DOHH2 (cell line): ENCODE results near the gene AGT.

Experiments used
- H3F3A ChIP-seq: fragments of 200-600 bp; sonication (generic), shearing (Covaris generic); 2 replicates; pipeline ENCODE4 v1.6.0; 2016; ENCODE audit warnings: antibody characterized with exemption, mild to moderate bottlenecking; ENCODE audit not compliant: control insufficient read depth, insufficient read depth
- H3K27ac ChIP-seq: fragments of 200-600 bp; sonication (generic); 2 replicates; pipeline ENCODE4 v1.5.1; 2014; ENCODE audit warnings: low read depth, mild to moderate bottlenecking, low read length, moderate library complexity
- H3K27me3 ChIP-seq: fragments of 200-600 bp; sonication (generic); 2 replicates; pipeline ENCODE4 v1.6.1; 2014; ENCODE audit warnings: mild to moderate bottlenecking, low read length, mixed read lengths; ENCODE audit not compliant: control insufficient read depth
- H3K36me3 ChIP-seq: fragments of 200-600 bp; sonication (generic); 2 replicates; pipeline ENCODE4 v1.6.1; 2014; ENCODE audit warnings: mild to moderate bottlenecking, low read length, moderate library complexity, mixed read lengths; ENCODE audit not compliant: control insufficient read depth
- H3K4me1 ChIP-seq: fragments of 200-600 bp; sonication (generic); 2 replicates; pipeline ENCODE4 v1.6.1; 2014; ENCODE audit warnings: mild to moderate bottlenecking, low read length, mixed read lengths; ENCODE audit not compliant: control insufficient read depth
- H3K4me2 ChIP-seq: fragments of 200-600 bp; sonication (generic); 2 replicates; pipeline ENCODE4 v1.6.0; 2014; ENCODE audit warnings: mild to moderate bottlenecking, low read length, moderate library complexity
- H3K4me3 ChIP-seq: fragments of 200-600 bp; sonication (generic); 2 replicates; pipeline ENCODE4 v1.5.1; 2014; ENCODE audit warnings: mild to moderate bottlenecking, low read length, mixed read lengths
- H3K79me2 ChIP-seq: fragments of 200-600 bp; sonication (generic); 2 replicates; pipeline ENCODE4 v1.6.1; 2014; ENCODE audit warnings: mild to moderate bottlenecking, low read length, mixed read lengths; ENCODE audit not compliant: control insufficient read depth
- H3K9me2 ChIP-seq: fragments of 200-600 bp; sonication (generic); replicated peaks from 2 replicates; pipeline ENCODE4 v1.6.1; 2014; ENCODE audit warnings: mild to moderate bottlenecking, low read length, mixed read lengths; ENCODE audit not compliant: control insufficient read depth
- H3K9me3 ChIP-seq: fragments of 200-600 bp; sonication (generic); 2 replicates; pipeline ENCODE4 v1.6.1; 2014; ENCODE audit warnings: antibody characterized with exemption, low read length, mixed read lengths; ENCODE audit not compliant: control insufficient read depth, insufficient read depth
- H4K20me1 ChIP-seq: fragments of 200-600 bp; sonication (generic); 2 replicates; pipeline ENCODE4 v1.6.0; 2014; ENCODE audit warnings: low read depth, mild to moderate bottlenecking, antibody characterized with exemption, low read length, moderate library complexity; ENCODE audit not compliant: control insufficient read depth, insufficient read depth
- CTCF ChIP-seq: fragments of 200-600 bp; sonication (generic); IDR thresholded peaks from one replicate; pipeline ENCODE4 v1.5.1; 2014; ENCODE audit warnings: antibody characterized with exemption, mild to moderate bottlenecking, low read depth, low read length; ENCODE audit not compliant: poor library complexity, severe bottlenecking
- EZH2phosphoT487 ChIP-seq: fragments of 200-600 bp; sonication (generic); IDR thresholded peaks from 2 replicates; pipeline ENCODE4 v1.6.1; 2017; ENCODE audit warnings: borderline replicate concordance, mild to moderate bottlenecking, antibody characterized with exemption, low read length, moderate library complexity, mixed read lengths

Gene AGT

GRCh38 chr1:230709619-230710542 is 4.0 kb downstream of the AGT start:
- Histone ChIP-seq H3K36me3 (no peaks in the 10 kb centered on the region), H3K9me2 (no peaks in the 10 kb centered on the region), H4K20me1 (no peaks in the 10 kb centered on the region), H3K4me1 (no peaks in the 10 kb centered on the region), H3K9me3 (no peaks in the 10 kb centered on the region), H3K4me3 (no peak overlapping the region), H3K27me3 (no peaks in the 10 kb centered on the region), H3K79me2 (no peaks in the 10 kb centered on the region), H3K4me2 (no peak overlapping the region), H3F3A (no peaks in the 10 kb centered on the region), H3K27ac (no peak overlapping the region)
- no peak for TF ChIP-seq CTCF
- no peak for TF ChIP-seq EZH2phosphoT487

- H3K4me1 ChIP-seq: no peaks in the 10 kb centered on the region
Observed at GRCh38 chr1:230708631-230709580, 5.0 kb downstream of the AGT start.

More at GRCh38 chr1:230708631-230709580, 5.0 kb downstream of the AGT start:
- no peaks in the 10 kb centered on the region for H3K9me3 ChIP-seq
- no peaks in the 10 kb centered on the region for H4K20me1 ChIP-seq
- no peaks in the 10 kb centered on the region for H3K36me3 ChIP-seq
- no peaks in the 10 kb centered on the region for H3K9me2 ChIP-seq
- no peak overlapping the region for H3K27ac ChIP-seq
- H3F3A ChIP-seq: no peaks in the 10 kb centered on the region
- H3K79me2 ChIP-seq: no peaks in the 10 kb centered on the region
- H3K4me2 ChIP-seq: no peak overlapping the region
- TF ChIP-seq EZH2phosphoT487 (no peak), CTCF (no peak)
- no peaks in the 10 kb centered on the region for H3K27me3 ChIP-seq
- no peak overlapping the region for H3K4me3 ChIP-seq
